Activated T-helper 1 cell treated with anti-CD3 and anti-CD28 coated beads, Interleukin-2, amount 50 U/mL, for 16 hours (primary cell): Measurements from ENCODE around the gene FAM13A.

Source experiments
- DNase-seq, 2 donors: peaks; one replicate each; pipeline ENCODE4 v3.0.0-alpha.2; 2020; ENCODE audit warnings: low read depth in 1 of 2, low spot score in 1 of 2

The FAM13A gene

DNA sequence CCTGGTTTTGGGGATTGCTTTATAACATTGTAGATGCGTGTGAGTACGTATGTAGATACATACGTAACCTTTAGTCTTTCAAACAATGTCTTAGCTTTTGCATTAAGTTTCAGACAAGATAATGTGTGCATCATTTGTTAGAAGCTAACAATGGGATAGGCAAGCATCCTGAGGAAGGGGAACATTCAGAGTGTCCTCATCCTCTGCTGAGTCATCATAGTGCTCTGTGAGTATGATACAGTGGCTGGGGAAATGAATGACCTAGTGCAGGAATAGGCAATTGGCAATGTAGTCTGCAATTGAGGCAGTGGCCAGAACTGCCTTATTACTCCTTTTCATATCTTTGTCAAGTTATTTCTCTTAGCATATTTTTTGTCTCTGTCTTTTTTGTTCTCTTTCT, 366.6 kb downstream of the FAM13A start:
- DNase-seq, result no peak

DNA sequence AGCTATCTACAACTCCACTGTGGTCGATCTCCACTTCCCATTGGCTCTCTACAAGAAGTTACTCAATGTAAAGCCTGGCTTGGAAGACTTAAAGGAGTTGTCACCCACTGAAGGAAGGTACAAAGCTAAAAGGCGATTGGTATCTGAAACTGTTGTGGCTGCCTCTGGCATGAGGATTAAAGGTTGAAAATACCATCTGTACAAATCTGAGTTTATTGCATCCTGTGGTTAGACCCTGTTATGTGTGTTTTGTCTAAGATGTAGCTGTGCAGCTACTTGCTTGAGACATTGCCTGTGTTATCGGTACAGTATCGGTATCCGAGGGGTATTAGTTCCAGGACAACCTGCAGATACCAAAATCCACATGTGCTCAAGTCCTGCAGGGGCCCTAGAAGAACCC, 375.8 kb downstream of the FAM13A start:
- no peak for DNase-seq
